Measurements from ENCODE around the gene CPA3.

CPA3 gene, protein sequence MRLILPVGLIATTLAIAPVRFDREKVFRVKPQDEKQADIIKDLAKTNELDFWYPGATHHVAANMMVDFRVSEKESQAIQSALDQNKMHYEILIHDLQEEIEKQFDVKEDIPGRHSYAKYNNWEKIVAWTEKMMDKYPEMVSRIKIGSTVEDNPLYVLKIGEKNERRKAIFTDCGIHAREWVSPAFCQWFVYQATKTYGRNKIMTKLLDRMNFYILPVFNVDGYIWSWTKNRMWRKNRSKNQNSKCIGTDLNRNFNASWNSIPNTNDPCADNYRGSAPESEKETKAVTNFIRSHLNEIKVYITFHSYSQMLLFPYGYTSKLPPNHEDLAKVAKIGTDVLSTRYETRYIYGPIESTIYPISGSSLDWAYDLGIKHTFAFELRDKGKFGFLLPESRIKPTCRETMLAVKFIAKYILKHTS

GRCh38 chr3:148865049-148865448, at the start of gene CPA3:
Gene CPA3 (plus strand): TSS chr3:148865296. CDS start chr3:148865308, 12 bp downstream.
- ChIA-PET POLR2A (no interaction called here), CTCF (interaction anchor here (0.6 to 7.4 kb wide), 4 partner anchors 16 to 408 kb away, joined by 3 to 115 read pairs (median 5); no protein-coding TSS in a partner anchor)
- H3K36me3 ChIP-seq (ENCODE audit: control insufficient read depth in 2 of 2, insufficient read depth in 1 of 2, low read length in 2 of 2), result no peaks in the 10 kb centered on the region
- TF ChIP-seq, protein P1, sequence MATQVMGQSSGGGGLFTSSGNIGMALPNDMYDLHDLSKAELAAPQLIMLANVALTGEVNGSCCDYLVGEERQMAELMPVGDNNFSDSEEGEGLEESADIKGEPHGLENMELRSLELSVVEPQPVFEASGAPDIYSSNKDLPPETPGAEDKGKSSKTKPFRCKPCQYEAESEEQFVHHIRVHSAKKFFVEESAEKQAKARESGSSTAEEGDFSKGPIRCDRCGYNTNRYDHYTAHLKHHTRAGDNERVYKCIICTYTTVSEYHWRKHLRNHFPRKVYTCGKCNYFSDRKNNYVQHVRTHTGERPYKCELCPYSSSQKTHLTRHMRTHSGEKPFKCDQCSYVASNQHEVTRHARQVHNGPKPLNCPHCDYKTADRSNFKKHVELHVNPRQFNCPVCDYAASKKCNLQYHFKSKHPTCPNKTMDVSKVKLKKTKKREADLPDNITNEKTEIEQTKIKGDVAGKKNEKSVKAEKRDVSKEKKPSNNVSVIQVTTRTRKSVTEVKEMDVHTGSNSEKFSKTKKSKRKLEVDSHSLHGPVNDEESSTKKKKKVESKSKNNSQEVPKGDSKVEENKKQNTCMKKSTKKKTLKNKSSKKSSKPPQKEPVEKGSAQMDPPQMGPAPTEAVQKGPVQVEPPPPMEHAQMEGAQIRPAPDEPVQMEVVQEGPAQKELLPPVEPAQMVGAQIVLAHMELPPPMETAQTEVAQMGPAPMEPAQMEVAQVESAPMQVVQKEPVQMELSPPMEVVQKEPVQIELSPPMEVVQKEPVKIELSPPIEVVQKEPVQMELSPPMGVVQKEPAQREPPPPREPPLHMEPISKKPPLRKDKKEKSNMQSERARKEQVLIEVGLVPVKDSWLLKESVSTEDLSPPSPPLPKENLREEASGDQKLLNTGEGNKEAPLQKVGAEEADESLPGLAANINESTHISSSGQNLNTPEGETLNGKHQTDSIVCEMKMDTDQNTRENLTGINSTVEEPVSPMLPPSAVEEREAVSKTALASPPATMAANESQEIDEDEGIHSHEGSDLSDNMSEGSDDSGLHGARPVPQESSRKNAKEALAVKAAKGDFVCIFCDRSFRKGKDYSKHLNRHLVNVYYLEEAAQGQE (tag by site-specific recombination; IDR thresholded peaks at IDR 0.05), result no peak
- TF ChIP-seq GFI1B (tag by site-specific recombination; IDR thresholded peaks at IDR 0.05) (no peak), ZSCAN16 (tag by site-specific recombination; IDR thresholded peaks at IDR 0.05) (no peak), ZNF830 (tag by site-specific recombination; IDR thresholded peaks at IDR 0.05; ENCODE audit: low read depth) (no peak), ZNF23 (tag by site-specific recombination; IDR thresholded peaks at IDR 0.05; ENCODE audit: borderline replicate concordance) (no peak), ZBTB8A (tag by site-specific recombination; IDR thresholded peaks at IDR 0.05) (no peak), ZNF114 (tag by site-specific recombination; IDR thresholded peaks at IDR 0.05) (no peak), GLI4 (tag by site-specific recombination; IDR thresholded peaks at IDR 0.05) (no peak), ZNF549 (tag by site-specific recombination; IDR thresholded peaks at IDR 0.05) (no peak), ZNF2 (tag by site-specific recombination; IDR thresholded peaks at IDR 0.05) (no peak), ZNF529 (tag by site-specific recombination; IDR thresholded peaks at IDR 0.05; ENCODE audit: insufficient replicate concordance) (no peak)
- TF ChIP-seq, protein P2, sequence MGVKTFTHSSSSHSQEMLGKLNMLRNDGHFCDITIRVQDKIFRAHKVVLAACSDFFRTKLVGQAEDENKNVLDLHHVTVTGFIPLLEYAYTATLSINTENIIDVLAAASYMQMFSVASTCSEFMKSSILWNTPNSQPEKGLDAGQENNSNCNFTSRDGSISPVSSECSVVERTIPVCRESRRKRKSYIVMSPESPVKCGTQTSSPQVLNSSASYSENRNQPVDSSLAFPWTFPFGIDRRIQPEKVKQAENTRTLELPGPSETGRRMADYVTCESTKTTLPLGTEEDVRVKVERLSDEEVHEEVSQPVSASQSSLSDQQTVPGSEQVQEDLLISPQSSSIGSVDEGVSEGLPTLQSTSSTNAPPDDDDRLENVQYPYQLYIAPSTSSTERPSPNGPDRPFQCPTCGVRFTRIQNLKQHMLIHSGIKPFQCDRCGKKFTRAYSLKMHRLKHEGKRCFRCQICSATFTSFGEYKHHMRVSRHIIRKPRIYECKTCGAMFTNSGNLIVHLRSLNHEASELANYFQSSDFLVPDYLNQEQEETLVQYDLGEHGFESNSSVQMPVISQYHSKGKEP (tag by site-specific recombination; IDR thresholded peaks at IDR 0.05), result no peak
- no peaks in the 10 kb centered on the region for H3K4me1 ChIP-seq (ENCODE audit: control insufficient read depth, insufficient read depth, low read length)
- no peaks in the 10 kb centered on the region for H3K9me3 ChIP-seq (ENCODE audit: control insufficient read depth, insufficient read depth, low read depth, low read length)
- no peak within 1 kb of the TSS for H3K27ac ChIP-seq (ENCODE audit: extremely low read depth, low read depth, low read length)
- H3K4me3 ChIP-seq (ENCODE audit: low read depth, low read length), result no peak within 1 kb of the TSS

- ChIA-PET CTCF (no interaction called here), POLR2A (no interaction called here)
- no peaks in the 10 kb centered on the region for H3K9me3 ChIP-seq (ENCODE audit: control insufficient read depth, insufficient read depth, low read depth, low read length)
- no peaks in the 10 kb centered on the region for H3K4me1 ChIP-seq (ENCODE audit: control insufficient read depth, insufficient read depth, low read length)
- no peak overlapping the region for H3K4me3 ChIP-seq (ENCODE audit: low read depth, low read length)
- no peaks in the 10 kb centered on the region for H3K36me3 ChIP-seq (ENCODE audit: control insufficient read depth in 2 of 2, insufficient read depth in 1 of 2, low read length in 2 of 2)
- no peak overlapping the region for H3K27ac ChIP-seq (ENCODE audit: extremely low read depth, low read depth, low read length)
- TF ChIP-seq ZNF768 (tag by site-specific recombination; IDR thresholded peaks at IDR 0.05) (no peak), ZNF335 (tag by site-specific recombination; conservative IDR thresholded peaks at IDR 0.05) (no peak), ZFP37 (tag by site-specific recombination; IDR thresholded peaks at IDR 0.05) (no peak), ZNF624 (tag by site-specific recombination; IDR thresholded peaks at IDR 0.05) (no peak), KLF17 (tag by site-specific recombination; IDR thresholded peaks at IDR 0.05) (no peak), ZBTB1 (tag by site-specific recombination; IDR thresholded peaks at IDR 0.05) (no peak), ZNF133 (tag by site-specific recombination; IDR thresholded peaks at IDR 0.05) (no peak), ZNF302 (tag by site-specific recombination; IDR thresholded peaks at IDR 0.05; ENCODE audit: low read depth) (no peak)
- TF ChIP-seq, protein P3, sequence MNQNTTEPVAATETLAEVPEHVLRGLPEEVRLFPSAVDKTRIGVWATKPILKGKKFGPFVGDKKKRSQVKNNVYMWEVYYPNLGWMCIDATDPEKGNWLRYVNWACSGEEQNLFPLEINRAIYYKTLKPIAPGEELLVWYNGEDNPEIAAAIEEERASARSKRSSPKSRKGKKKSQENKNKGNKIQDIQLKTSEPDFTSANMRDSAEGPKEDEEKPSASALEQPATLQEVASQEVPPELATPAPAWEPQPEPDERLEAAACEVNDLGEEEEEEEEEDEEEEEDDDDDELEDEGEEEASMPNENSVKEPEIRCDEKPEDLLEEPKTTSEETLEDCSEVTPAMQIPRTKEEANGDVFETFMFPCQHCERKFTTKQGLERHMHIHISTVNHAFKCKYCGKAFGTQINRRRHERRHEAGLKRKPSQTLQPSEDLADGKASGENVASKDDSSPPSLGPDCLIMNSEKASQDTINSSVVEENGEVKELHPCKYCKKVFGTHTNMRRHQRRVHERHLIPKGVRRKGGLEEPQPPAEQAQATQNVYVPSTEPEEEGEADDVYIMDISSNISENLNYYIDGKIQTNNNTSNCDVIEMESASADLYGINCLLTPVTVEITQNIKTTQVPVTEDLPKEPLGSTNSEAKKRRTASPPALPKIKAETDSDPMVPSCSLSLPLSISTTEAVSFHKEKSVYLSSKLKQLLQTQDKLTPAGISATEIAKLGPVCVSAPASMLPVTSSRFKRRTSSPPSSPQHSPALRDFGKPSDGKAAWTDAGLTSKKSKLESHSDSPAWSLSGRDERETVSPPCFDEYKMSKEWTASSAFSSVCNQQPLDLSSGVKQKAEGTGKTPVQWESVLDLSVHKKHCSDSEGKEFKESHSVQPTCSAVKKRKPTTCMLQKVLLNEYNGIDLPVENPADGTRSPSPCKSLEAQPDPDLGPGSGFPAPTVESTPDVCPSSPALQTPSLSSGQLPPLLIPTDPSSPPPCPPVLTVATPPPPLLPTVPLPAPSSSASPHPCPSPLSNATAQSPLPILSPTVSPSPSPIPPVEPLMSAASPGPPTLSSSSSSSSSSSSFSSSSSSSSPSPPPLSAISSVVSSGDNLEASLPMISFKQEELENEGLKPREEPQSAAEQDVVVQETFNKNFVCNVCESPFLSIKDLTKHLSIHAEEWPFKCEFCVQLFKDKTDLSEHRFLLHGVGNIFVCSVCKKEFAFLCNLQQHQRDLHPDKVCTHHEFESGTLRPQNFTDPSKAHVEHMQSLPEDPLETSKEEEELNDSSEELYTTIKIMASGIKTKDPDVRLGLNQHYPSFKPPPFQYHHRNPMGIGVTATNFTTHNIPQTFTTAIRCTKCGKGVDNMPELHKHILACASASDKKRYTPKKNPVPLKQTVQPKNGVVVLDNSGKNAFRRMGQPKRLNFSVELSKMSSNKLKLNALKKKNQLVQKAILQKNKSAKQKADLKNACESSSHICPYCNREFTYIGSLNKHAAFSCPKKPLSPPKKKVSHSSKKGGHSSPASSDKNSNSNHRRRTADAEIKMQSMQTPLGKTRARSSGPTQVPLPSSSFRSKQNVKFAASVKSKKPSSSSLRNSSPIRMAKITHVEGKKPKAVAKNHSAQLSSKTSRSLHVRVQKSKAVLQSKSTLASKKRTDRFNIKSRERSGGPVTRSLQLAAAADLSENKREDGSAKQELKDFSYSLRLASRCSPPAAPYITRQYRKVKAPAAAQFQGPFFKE (tag by site-specific recombination; IDR thresholded peaks at IDR 0.05; ENCODE audit: borderline replicate concordance), result no peak
These were observed 49.6 kb upstream of the CPA3 start for GRCh38 chr3:148815316-148816110.
